LNCAP (cell line): ENCODE data around the gene NFIA.

Experiments
- CTCF ChIP-seq: fragments of 450-650 bp; IDR thresholded peaks from 2 replicates; pipeline ENCODE4 v1.5.1; 2017; ENCODE audit warnings: mild to moderate bottlenecking

Gene NFIA

GRCh38 chr1:61271412-61271789, 189.0 kb downstream of the NFIA start:
- no peak for TF ChIP-seq CTCF

- TF ChIP-seq CTCF: no peak
Measured at GRCh38 chr1:61273167-61273705, 190.9 kb downstream of the NFIA start.

GRCh38 chr1:61273861-61274260, 191.5 kb downstream of the NFIA start:
- no peak for TF ChIP-seq CTCF

GRCh38 chr1:61274939-61275338, 192.6 kb downstream of the NFIA start:
- no peak for TF ChIP-seq CTCF

- TF ChIP-seq CTCF: no peak
Measured at GRCh38 chr1:61276246-61276645, 193.9 kb downstream of the NFIA start.

GRCh38 chr1:61277121-61277690, 194.8 kb downstream of the NFIA start:
- no peak for TF ChIP-seq CTCF

GRCh38 chr1:61278966-61279365, 196.6 kb downstream of the NFIA start:
- TF ChIP-seq CTCF: no peak

- no peak for TF ChIP-seq CTCF
Measured at GRCh38 chr1:61279570-61279969, 197.2 kb downstream of the NFIA start.
